Activated gamma-delta T cell (primary cell): ENCODE results near the gene HSPA2.
"Not testable (repeated sequence)": the region's sequence is repeated elsewhere in the genome, so short reads cannot be mapped to it uniquely, and the experiment has no call there.

Experiments used
- DNase-seq: peaks from one replicate; lab custom pipeline; 2025; lab: John Stamatoyannopoulos, UW

The HSPA2 gene

GRCh38 chr14:64515053-64515452 is 25.5 kb upstream of the HSPA2 start:
- DNase-seq: no peak

DNA sequence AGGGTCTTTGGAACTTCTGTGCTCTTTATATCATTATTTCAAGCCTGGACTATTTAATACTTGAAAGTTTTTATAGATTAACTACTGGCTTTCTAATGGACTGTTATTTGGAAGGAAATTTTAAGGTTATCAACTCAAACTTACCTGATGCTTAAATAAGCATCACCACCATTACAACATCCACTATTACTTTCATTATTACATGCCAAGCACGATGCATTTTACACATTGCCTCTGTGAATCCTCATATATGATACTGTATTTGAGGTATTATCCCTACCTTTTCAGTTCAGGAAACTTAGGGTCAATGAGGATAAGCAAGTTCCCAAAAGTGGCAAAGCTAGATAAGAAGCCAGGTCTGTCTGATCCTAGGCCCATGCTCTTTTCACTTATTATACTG is 23.6 kb upstream of the HSPA2 start:
- no peak for DNase-seq

GRCh38 chr14:64517667-64518066 is 22.9 kb upstream of the HSPA2 start:
- not testable (repeated sequence) for DNase-seq

DNA sequence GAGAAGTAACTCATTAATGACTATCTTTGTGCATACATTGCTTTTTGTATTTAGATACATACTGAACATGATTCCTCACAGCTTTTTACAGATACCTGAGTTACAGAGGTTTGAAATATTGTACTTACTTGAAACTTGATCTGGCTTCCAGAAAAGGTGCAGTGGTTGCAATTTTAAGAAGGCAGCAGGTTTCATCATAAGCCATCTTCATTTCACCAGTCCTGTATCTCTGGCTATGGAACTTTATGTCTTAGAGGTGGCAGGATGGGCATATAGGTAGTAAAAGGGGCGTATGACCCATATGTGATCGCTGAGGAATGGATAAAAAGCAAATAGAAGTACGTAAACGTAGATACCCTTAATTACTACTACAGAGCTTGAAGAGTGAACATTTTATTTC is 22.3 kb upstream of the HSPA2 start:
- DNase-seq: no peak

DNA sequence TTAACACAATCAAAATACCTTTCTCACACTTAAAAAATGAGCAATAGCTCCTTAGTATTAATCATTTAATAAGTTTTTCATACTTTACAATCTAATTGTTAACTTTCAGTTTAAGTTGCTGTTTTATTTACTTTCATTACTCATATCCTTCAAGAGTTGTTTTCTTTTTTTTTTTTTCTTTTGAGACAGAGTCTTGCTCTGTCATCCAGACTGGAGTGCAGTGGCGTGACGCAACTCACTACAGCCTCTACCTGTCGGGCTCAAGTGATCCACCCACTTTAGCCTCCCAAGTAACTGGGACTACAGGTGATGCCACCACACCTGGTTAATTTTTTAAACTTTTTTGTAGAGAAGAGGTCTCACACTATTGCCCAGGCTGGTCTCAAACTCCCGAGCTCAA is 19.8 kb upstream of the HSPA2 start:
- DNase-seq: no peak

- DNase-seq: no peak
Observed at GRCh38 chr14:64522591-64523355, 17.8 kb upstream of the HSPA2 start.

- no peak for DNase-seq
Observed at GRCh38 chr14:64525354-64525753, 15.2 kb upstream of the HSPA2 start.

DNA sequence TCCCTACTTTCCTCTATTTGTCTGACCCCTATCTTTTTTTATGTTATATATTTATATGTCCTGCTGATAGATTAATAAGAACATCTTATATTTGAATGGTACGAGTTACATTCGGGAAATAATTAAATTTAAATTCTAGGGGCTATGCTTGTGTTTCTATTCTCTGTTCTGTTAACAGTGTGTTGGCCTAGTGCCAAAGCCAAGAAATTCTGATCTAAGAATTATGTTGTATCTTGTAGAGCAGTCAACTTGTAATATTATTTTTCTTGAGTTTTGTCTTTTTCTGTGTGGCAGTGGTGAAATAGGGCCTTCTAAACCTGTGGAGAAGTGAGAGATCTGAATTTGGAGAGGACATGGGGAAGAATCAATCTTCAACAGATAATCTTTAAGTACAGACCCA is 9.0 kb upstream of the HSPA2 start:
- DNase-seq: no peak

DNA sequence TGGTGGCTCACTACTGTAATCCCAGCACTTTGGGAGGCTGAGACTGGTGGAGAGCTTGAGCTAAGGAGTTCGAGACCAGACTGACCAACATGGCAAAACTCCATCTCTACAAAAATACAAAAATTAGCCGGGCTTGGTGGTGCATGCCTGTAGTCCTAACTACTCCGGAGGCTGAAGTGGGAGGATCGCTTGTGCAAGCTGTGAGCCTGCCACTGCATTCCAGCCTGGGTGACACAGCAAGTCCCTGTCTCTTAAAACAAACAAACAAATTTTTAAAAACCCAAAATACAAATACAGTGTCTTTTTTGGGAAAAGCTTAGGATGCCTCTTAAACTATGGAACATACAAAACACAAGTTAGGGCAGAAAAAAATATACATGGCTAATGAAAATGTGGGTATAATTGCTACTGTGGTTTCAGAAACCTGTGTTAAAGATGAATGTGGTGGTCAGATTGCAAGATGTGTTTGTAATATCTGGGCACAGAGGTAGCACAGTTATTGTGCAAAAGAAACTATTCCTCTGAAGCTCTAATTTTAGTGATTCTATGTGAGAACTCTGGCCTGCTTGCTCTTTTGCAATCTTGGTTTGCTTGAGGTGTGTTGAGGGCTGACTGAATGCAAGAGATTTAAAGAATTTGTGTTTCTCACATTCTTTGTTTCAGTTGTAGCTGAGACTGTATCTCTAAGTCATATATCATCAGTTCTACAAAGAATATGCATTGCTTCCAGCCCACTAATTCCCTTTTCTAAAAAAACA is 3.9 kb upstream of the HSPA2 start:
- DNase-seq: no peak

DNA sequence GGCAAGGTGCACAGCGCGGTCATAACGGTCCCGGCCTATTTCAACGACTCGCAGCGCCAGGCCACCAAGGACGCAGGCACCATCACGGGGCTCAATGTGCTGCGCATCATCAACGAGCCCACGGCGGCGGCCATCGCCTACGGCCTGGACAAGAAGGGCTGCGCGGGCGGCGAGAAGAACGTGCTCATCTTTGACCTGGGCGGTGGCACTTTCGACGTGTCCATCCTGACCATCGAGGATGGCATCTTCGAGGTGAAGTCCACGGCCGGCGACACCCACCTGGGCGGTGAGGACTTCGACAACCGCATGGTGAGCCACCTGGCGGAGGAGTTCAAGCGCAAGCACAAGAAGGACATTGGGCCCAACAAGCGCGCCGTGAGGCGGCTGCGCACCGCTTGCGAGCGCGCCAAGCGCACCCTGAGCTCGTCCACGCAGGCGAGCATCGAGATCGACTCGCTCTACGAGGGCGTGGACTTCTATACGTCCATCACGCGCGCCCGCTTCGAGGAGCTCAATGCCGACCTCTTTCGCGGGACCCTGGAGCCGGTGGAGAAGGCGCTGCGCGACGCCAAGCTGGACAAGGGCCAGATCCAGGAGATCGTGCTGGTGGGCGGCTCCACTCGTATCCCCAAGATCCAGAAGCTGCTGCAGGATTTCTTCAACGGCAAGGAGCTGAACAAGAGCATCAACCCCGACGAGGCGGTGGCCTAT is 875 bp downstream of the HSPA2 start:
- DNase-seq: no peak

DNA sequence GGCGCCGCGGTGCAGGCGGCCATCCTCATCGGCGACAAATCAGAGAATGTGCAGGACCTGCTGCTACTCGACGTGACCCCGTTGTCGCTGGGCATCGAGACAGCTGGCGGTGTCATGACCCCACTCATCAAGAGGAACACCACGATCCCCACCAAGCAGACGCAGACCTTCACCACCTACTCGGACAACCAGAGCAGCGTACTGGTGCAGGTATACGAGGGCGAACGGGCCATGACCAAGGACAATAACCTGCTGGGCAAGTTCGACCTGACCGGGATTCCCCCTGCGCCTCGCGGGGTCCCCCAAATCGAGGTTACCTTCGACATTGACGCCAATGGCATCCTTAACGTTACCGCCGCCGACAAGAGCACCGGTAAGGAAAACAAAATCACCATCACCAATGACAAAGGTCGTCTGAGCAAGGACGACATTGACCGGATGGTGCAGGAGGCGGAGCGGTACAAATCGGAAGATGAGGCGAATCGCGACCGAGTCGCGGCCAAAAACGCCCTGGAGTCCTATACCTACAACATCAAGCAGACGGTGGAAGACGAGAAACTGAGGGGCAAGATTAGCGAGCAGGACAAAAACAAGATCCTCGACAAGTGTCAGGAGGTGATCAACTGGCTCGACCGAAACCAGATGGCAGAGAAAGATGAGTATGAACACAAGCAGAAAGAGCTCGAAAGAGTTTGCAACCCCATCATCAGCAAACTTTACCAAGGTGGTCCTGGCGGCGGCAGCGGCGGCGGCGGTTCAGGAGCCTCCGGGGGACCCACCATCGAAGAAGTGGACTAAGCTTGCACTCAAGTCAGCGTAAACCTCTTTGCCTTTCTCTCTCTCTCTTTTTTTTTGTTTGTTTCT is 1.7 kb downstream of the HSPA2 start:
- no peak for DNase-seq

DNA sequence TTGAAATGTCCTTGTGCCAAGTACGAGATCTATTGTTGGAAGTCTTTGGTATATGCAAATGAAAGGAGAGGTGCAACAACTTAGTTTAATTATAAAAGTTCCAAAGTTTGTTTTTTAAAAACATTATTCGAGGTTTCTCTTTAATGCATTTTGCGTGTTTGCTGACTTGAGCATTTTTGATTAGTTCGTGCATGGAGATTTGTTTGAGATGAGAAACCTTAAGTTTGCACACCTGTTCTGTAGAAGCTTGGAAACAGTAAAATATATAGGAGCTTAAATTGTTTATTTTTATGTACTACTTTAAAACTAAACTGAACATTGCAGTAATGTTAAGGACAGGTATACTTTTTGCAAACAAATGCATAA is 2.3 kb downstream of the HSPA2 start:
- DNase-seq: no peak

- no peak for DNase-seq
Observed at GRCh38 chr14:64544607-64545312, 4.2 kb downstream of the HSPA2 start.

- no peak for DNase-seq
Observed at GRCh38 chr14:64549016-64549415, 8.5 kb downstream of the HSPA2 start.

- DNase-seq: no peak
Observed at GRCh38 chr14:64549791-64550620, 9.5 kb downstream of the HSPA2 start, which contains the start of gene PPP1R36. TSS of gene PPP1R36 (plus strand) at chr14:64549961. CDS start at chr14:64549998, 37 bp downstream.

GRCh38 chr14:64550621-64551333 is 10.2 kb downstream of the HSPA2 start:
- no peak for DNase-seq

DNA sequence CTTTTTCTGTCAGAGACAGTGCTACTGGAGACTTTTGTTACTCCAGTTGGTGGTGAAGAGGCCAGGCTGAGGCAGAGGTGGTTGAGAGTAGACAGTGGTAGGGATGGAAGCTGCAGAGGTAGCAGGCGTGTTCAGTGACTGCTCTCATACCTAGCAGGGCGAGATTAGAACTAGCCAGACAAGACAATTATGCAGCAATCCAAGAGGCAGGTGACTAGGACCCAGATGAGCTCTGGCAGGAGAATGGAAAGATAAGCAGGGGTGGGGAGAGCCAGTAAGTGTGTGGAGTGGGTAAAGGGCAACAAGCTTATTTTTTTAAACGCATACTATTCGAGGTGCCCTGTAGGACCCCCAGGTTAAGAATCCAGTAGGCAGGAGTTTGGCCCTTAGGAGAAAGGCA is 14.0 kb downstream of the HSPA2 start:
- no peak for DNase-seq

DNA sequence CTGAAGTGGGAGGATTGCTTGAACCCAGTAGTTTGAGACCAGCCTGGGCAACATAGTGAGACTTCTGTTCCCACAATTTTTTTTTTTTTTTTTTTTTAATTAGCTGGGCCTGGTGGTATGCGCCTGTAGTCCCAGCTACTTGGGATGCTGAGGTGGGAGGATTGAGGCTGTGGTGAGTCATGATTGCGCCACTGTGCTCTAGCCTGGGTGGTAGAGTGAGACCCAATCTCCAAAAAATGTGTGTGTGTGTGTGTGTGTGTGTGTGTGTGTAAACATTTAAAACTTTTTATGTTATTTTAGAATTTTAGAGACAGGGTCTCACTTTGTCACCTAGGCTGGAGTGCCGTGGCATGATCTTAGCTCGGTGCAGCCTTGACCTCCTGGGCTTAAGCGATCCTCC is 16.0 kb downstream of the HSPA2 start:
- DNase-seq: no peak

DNA sequence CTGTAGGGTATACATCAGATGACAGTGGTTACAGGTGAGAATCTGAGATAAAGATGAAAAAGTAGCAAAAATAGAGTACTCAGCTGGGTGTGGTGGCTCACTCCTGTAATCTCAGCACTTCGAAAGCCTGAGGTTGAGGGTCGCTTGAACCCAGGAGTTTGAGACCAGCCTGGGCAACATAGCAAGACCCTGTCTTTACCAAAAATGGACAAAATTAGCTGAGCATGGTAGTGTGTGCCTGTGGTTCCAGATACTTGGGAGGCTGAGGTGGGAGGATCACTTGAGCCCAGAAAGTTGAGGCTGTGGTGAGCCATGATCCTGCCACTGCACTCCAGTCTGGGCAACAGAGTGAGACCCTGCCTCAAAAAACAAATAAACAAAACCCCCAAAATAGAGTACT is 17.7 kb downstream of the HSPA2 start:
- DNase-seq: not testable (repeated sequence)

DNA sequence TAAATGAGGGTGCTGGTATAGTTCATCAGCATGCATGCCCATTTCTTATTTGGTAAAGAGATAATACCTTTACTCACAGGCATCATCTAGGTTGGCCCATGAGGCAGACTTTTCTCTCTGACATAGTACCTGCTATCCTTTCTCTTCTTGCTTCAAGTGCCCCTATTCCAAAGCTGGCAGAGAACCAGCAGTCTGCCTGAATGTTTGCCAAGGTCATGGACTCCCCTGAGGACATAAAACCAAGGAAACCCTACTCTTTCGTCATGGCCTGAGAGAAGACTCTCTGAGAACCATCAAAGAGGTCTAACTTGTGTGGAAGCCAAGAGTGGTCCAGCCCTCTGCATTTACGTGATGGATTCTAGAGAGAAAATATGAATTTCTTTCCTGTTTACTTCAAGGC is 21.1 kb downstream of the HSPA2 start:
- no peak for DNase-seq
